NCI-H1417 treated with DMSO at 0.1 percent for 48 hours (cell line): ENCODE results near the gene ATP7A.

Source experiments
- DNase-seq: peaks from one replicate; lab custom pipeline; 2025; lab: John Stamatoyannopoulos, UW

Gene ATP7A

DNA sequence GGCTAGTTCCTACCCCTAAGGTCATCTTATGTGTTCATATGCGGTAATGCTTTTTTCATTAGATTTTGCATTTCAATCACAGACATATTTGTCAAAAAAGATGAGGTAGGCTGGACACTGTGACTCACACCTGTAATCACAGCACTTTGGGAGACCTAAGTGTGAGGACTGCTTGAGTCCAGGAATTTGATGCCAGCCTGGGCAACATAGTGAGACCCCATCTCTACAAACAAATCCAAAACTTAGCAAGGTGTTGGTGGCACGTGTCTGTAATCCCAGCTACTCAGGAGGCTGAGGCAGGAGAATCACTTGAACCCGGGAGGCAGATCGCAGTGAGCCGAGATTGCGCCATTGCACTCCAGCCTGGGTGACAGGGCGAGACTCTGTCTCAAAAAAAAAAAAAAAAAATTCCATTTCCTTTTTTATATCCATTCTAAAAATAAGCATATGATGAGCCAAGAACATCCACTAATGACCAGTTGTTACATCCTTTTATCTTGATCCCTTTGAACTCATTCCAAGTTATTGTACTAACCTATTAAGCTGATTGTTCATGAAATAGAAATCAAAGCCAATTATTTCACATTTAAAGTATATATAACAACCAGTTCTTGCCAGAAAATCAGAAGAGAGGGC, 35.5 kb downstream of the ATP7A start:
- no peak for DNase-seq

DNA sequence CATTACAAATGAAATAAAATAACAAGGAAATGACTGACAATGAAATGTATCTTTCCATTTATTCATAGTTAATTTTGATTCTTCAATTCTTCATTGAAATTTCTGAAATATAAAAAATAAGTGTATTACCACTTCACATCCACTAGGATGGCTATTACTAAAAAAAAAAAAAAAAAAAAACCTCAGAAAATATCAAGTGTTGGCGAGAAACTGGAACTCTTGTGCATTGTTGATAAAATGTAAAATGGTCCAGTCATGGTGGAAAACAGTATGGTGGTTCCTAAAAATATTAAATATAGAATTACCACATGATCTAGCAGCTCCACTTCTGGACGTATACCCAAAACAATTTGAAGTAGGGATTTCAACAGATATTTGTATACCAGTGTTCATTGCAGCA, 36.1 kb downstream of the ATP7A start:
- no peak for DNase-seq

- DNase-seq = no peak
Observed at GRCh38 chrX:77949840-77950239, 39.3 kb downstream of the ATP7A start.

DNA sequence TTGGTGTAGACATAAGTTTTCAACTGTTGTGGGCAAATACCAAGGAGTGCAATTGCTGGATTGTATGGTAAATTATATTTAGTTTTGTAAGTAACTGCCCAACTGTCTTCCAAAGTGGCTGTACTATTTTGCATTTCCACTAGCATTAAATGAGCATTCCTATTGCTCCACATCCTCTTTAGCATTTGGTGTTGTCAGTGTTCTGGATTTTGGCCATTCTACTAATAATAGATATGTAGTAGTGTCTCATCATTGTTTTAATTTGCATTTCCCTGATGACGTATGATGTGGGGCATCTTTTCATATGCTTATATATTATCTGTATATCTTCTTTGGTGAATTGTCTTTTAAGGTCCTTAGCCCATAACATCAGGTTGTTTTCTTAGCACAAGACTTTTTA, 41.7 kb downstream of the ATP7A start:
- no peak for DNase-seq

DNA sequence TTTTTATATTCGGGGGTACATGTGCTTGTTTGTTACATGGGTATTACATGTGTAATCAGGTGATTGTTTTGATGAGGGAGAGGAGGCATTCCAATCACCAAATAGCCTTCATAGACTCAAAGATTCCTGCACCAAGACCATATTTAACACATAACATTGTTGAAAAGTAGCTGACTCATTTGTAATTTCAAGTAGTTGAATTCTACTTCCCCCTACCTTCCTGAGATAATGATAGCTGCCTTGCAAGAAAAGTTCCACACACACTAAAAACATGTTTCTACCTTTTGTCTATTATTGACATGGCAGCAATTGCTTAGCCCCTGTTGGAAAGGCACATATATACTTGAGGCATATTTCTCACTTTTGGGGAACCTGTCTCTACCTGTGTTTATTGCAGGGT, 42.8 kb downstream of the ATP7A start:
- no peak for DNase-seq

- no peak for DNase-seq
Observed at GRCh38 chrX:77953708-77954107, 43.2 kb downstream of the ATP7A start.

GRCh38 chrX:77960567-77960966, 50.1 kb downstream of the ATP7A start:
- DNase-seq = no peak

DNA sequence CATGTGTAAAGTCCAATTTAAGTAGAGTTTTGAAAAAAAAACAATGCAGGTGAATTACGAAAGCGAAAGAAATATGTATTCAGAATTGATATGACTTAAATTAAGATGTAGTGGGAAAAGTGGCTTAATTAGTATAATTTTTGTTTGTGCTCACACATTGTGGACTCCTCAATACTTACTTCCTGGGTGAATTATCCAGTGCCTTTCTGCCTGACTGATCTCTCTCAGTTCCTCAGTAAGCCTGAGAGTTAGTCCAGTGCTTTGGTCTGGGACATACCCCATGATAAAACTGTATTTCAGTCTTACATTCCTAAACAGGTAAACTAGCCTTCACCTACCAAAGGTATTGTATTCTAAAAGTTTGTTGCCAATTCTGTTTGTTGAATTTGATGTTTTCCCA, 50.6 kb downstream of the ATP7A start:
- DNase-seq = no peak

- DNase-seq = no peak
Observed at GRCh38 chrX:77962068-77962902, 51.8 kb downstream of the ATP7A start.

DNA sequence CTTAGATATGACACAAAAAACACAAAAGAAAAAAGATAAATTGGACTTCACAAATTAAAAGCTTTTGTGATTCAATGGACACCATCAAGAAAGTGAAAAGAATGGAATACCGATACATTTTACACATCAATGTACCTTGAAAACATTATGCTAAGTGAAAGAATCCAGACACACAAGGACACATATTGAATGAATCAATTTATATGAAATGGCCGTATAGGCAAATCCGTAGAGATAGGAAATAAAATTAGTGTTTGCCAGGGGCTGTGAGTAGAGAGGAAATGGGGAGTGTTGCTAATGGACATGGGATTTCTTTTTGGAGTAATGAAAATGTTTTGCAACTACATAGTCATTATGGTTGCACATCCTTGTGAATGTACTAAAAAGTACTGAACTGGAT, 55.9 kb downstream of the ATP7A start:
- DNase-seq = no peak

DNA sequence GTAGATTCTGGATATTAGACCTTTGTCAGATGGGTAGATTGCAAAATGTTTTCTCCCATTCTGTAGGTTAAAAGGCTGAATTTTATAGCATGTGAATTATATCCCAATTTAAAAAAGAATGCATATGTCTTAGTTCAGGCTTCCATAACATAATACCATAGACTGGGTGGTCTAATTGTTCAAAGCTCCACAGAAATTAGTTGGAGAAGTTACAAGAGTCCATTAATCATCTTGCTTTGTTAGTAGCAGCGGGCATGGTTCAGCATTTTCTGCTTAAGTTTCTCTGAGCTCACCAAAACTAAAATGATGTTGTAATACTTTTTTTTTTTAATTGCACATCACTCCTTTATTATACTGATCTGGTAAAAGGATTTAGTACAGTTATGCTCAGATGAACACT, 57.1 kb downstream of the ATP7A start:
- DNase-seq = no peak

GRCh38 chrX:77969538-77969937, 59.0 kb downstream of the ATP7A start, which contains the start of gene PGAM4:
Gene PGAM4, minus strand, starts transcription at chrX:77969638. Its CDS starts 0 bp downstream, at chrX:77969638.
- DNase-seq = no peak

DNA sequence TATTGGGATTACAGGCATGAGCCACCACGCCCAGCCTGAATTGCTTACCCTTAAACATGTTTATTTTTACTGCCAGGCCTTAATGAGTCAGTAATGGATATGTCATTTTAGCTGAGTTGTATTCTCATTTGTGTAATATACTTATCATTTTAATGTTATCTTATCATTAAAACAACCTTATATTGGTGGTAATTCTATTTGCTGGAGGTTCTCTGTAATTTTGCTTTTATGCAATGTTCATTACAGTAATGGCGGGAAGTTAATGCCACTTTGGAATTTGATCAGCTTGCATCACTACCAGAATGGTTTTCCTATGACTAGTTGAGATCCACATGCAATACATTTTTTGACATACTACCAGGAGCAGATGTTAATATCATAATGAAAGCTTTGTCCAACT, 65.3 kb downstream of the ATP7A start:
- no peak for DNase-seq

- DNase-seq = peak; percentile 4
Observed at GRCh38 chrX:77977095-77977494, 66.6 kb downstream of the ATP7A start.

- DNase-seq = no peak
Observed at GRCh38 chrX:77977518-77977917, 67.0 kb downstream of the ATP7A start.

DNA sequence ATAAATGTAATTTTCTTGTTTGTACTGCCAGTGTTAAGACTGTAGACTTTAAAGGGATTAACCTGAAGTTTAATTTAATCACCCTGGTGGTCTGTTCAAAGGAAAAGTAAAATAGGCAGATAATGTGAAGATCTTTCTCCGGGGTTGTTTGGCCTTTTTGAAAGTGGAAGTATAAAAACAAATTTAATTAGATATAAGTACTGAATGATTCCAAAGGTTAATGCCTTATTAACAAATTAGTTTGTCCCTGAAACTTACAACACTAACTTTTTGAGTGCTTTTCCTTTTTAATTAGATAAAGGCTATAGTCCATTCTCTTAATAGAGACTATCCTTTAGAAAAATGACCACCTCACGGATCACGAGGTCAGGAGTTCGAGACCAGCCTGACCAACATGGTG, 69.4 kb downstream of the ATP7A start:
- no peak for DNase-seq

GRCh38 chrX:78011846-78012245, 101.4 kb downstream of the ATP7A start:
- no peak for DNase-seq

DNA sequence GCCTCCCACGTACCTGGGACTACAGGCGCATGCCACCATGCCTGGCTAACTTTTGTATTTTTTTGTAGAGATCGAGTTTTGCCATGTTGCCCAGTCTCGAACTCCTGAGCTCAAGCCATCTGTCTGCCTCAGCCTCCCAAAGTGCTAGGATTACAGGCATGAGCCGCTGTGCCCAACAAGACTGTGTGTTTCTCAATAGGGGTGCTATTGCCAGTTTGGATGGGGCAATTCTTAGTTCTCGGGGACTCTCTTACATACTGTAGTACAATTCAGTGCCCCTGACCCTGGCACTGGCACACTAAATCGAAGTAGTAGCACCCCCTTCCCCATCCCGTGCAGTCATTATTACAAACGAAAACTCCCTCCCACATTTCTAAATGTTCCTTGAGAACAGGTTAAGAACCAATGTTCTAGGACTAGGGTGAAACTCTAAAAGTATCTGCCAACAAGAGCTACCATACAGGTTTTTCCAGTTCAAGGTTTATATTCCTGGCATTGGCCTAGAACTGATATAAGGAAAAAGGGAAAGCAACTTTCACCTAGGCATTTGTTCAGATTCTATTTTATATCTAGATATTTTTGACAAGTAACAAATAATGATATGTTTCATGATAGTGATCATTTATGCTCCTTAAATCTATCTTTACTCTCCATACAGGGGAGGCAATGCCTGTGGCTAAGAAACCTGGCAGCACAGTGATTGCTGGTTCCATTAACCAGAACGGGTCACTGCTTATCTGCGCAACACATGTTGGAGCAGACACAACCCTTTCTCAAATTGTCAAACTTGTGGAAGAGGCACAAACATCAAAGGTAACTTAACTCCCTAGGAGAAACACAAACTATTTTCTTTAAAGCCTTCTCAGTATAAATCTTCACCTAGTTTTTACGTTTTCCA, 109.3 kb downstream of the ATP7A start:
- DNase-seq = no peak

GRCh38 chrX:78024349-78025059, 114.0 kb downstream of the ATP7A start:
- DNase-seq = no peak

GRCh38 chrX:78027798-78028197, 117.3 kb downstream of the ATP7A start:
- DNase-seq = no peak

- DNase-seq = no peak
Observed at GRCh38 chrX:78029663-78030062, 119.2 kb downstream of the ATP7A start.

GRCh38 chrX:78035061-78035460, 124.6 kb downstream of the ATP7A start:
- DNase-seq = no peak
